Measurements from ENCODE around the gene SKAP2.

GRCh38 chr7:26663874-26664273, 200.5 kb downstream of the SKAP2 start:
- TF ChIP-seq CTCF (IDR thresholded peaks at IDR 0.05; ENCODE audit: poor library complexity, severe bottlenecking) (no peak), EP300 (conservative IDR thresholded peaks at IDR 0.05; ENCODE audit: poor library complexity, severe bottlenecking) (no peak), TAF1 (IDR thresholded peaks at IDR 0.05; ENCODE audit: low read depth) (no peak), POLR2AphosphoS5 (IDR thresholded peaks at IDR 0.05) (no peak), REST (IDR thresholded peaks at IDR 0.05; ENCODE audit: borderline replicate concordance) (no peak), EZH2 (IDR thresholded peaks at IDR 0.05; ENCODE audit: borderline replicate concordance, insufficient read depth, low read length, poor library complexity, severe bottlenecking) (no peak), SMC3 (conservative IDR thresholded peaks at IDR 0.05; ENCODE audit: poor library complexity) (no peak), RAD21 (conservative IDR thresholded peaks at IDR 0.05) (no peak)
